Gastroesophageal sphincter (tissue), 3 donors: ENCODE results near the gene DYSF.

Source experiments
- CTCF ChIP-seq, 4 experiments: fragments of 200-600 bp in 2 of 4; fragments of 450-650 bp in 2 of 4; sonication (generic) in 1 of 4; IDR thresholded peaks; one replicate each; pipeline ENCODE4 v1.5.1; 2017 to 2019; ENCODE audit warnings: antibody characterized with exemption in 4 of 4, mild to moderate bottlenecking in 2 of 4, moderate library complexity in 2 of 4
- POLR2AphosphoS5 ChIP-seq: sonication (generic); formaldehyde crosslinking; IDR thresholded peaks from one replicate; pipeline ENCODE4 v1.6.1; 2017; ENCODE audit warnings: antibody characterized with exemption

GRCh38 chr2:71721669-71722068, 268.3 kb downstream of the DYSF start:
- TF ChIP-seq CTCF (IDR thresholded peaks at IDR 0.05) = no peak
- no peak for TF ChIP-seq POLR2AphosphoS5
